GM12878 (cell line): ENCODE results near the gene SATB2. TPM values are rescaled to one million over a fixed set of nuclear protein-coding genes. Genes with fewer than 3 reads are reported as not detected.

Source experiments
- ATAC-seq: fragments of 200-7000 bp; cut with Tn5 transposase; 3 replicates; pipeline ENCODE4 v1.9.1; 2020; ENCODE audit warnings: mild to moderate bottlenecking, moderate library complexity
- BruUV-seq: library from RNA; stranded (reverse); fragments of 400-500 nt; replicated peaks from 2 replicates; lab custom pipeline; 2021; lab: Mats Ljungman, UMichigan
- CTCF ChIA-PET: fragments of 300-600 bp; sonication (Branson Sonifier 250); formaldehyde crosslinking; extraction: SDS; loops from one replicate; lab custom pipeline; 2021; ENCODE audit warnings: inconsistent platforms; lab: Yijun Ruan, JAX
- POLR2A ChIA-PET: fragments of 350-600 bp; formaldehyde crosslinking; extraction: SDS; loops from one replicate; lab custom pipeline; 2021; ENCODE audit warnings: inconsistent platforms; lab: Charles Lee
- RAD21 ChIA-PET: fragments of 300-600 bp; sonication (Branson Sonifier 250); formaldehyde crosslinking; loops from one replicate; lab custom pipeline; 2023; ENCODE audit warnings: antibody characterized with exemption; ENCODE audit not compliant: unreplicated experiment; lab: Charles Lee
- SMC1A ChIA-PET: fragments of 300-600 bp; sonication (Branson Sonifier 250); formaldehyde crosslinking; loops from one replicate; lab custom pipeline; 2023; ENCODE audit not compliant: unreplicated experiment, uncharacterized antibody; lab: Charles Lee
- DNase-seq: peaks from one replicate; pipeline ENCODE4 v3.0.0-alpha.2; 2011; ENCODE audit warnings: low read depth, low spot score
- FAIRE-seq: peaks from 3 replicates; lab custom pipeline; 2011; peaks lifted over from hg19 to GRCh38; lab: Jason Lieb, UNC
- H2AFZ ChIP-seq: 2 replicates; pipeline ENCODE4 v1.6.0; 2011; ENCODE audit warnings: low read depth, low read length, control low read depth; ENCODE audit not compliant: control insufficient read depth
- H3K27ac ChIP-seq: 2 replicates; pipeline ENCODE4 v1.5.1; 2011; ENCODE audit warnings: control low read depth; ENCODE audit not compliant: control insufficient read depth, insufficient read depth
- H3K27me3 ChIP-seq, 2 experiments: replicated peaks in 1 of 2; 2 replicates each; pipeline versions ENCODE4 v1.6.0 to v1.6.1; 2011; ENCODE audit warnings: low read length in 1 of 2; ENCODE audit not compliant: control insufficient read depth in 2 of 2, insufficient read depth in 2 of 2
- H3K36me3 ChIP-seq, 2 experiments: 2 replicates each; pipeline ENCODE4 v1.5.1; 2011; ENCODE audit warnings: low read length in 1 of 2; ENCODE audit not compliant: control insufficient read depth in 2 of 2, insufficient read depth in 2 of 2
- H3K4me1 ChIP-seq: 2 replicates; pipeline ENCODE4 v1.6.1; 2011; ENCODE audit warnings: mild to moderate bottlenecking, low read length, moderate library complexity, mixed read lengths; ENCODE audit not compliant: control insufficient read depth, insufficient read depth
- H3K4me2 ChIP-seq: 2 replicates; pipeline ENCODE4 v1.6.0; 2011; ENCODE audit warnings: control low read depth; ENCODE audit not compliant: control insufficient read depth, insufficient read depth
- H3K4me3 ChIP-seq: fragments of 200-600 bp; sonication (generic); 2 replicates; pipeline ENCODE4 v1.5.1; 2016
- H3K79me2 ChIP-seq: 2 replicates; pipeline ENCODE4 v1.6.0; 2011; ENCODE audit warnings: low read length; ENCODE audit not compliant: control insufficient read depth, insufficient read depth
- H3K9ac ChIP-seq: 2 replicates; pipeline ENCODE4 v1.8.0; 2011; ENCODE audit warnings: low read length, control low read depth, mixed read lengths; ENCODE audit not compliant: control insufficient read depth, insufficient read depth
- H3K9me3 ChIP-seq: replicated peaks from 3 replicates; pipeline ENCODE4 v1.5.1; 2011; ENCODE audit warnings: mild to moderate bottlenecking, low read length; ENCODE audit not compliant: control insufficient read depth, insufficient read depth
- H4K20me1 ChIP-seq: 2 replicates; pipeline ENCODE4 v1.6.0; 2011; ENCODE audit not compliant: control insufficient read depth, insufficient read depth
- EED ChIP-seq: sonication (generic); IDR thresholded peaks from 2 replicates; pipeline ENCODE4 v1.6.1; 2016; ENCODE audit warnings: antibody characterized with exemption, low read depth
- HDGF ChIP-seq: fragments of 450-650 bp; IDR thresholded peaks from 2 replicates; pipeline ENCODE4 v1.6.1; 2016; ENCODE audit warnings: antibody characterized with exemption
- NFXL1 ChIP-seq: fragments of 450-650 bp; IDR thresholded peaks from 2 replicates; pipeline ENCODE4 v1.6.1; 2017; ENCODE audit warnings: antibody characterized with exemption, mild to moderate bottlenecking, borderline replicate concordance
- SUPT20H ChIP-seq: IDR thresholded peaks from 2 replicates; pipeline ENCODE4 v1.6.1; 2011; ENCODE audit warnings: low read depth, mild to moderate bottlenecking, low read length, moderate library complexity, borderline replicate concordance; ENCODE audit not compliant: control insufficient read depth
- ZNF384 ChIP-seq: IDR thresholded peaks from 2 replicates; pipeline ENCODE4 v1.6.1; 2012; ENCODE audit warnings: low read depth, mild to moderate bottlenecking, low read length, improper control_type of control experiment, borderline replicate concordance
- WGBS: methylation state at CpG from one replicate; pipeline ENCODE4 v1.1.6; 2016; ENCODE audit warnings: low lambda C conversion rate; ENCODE audit not compliant: insufficient replicate concordance, insufficient coverage; ENCODE audit errors: missing lambda C conversion rate; 5-methylcytosine and 5-hydroxymethylcytosine counted together
- in situ Hi-C: fragments of 300-500 bp; cut with MboI; formaldehyde crosslinking; loops from 9 replicates; pipeline ENCODE4 v1.14.3; 2018; ENCODE audit warnings: mixed read lengths
- intact Hi-C: fragments of 100-400 bp; cut with micrococcal nuclease; formaldehyde crosslinking; loops from one replicate; pipeline ENCODE4 v1.14.2; 2022; ENCODE audit not compliant: unreplicated experiment
- polyA plus RNA-seq, 11 experiments: library from polyadenylated mRNA; depleted of rRNA in 4 of 11; unstranded in 6 of 11; stranded (reverse) in 5 of 11; fragments of >200 nt; fragmentation: Nextera tagmentation in 4 of 11; fragmentation: Illumina TruSeq in 1 of 11; extraction: Ambion mirVana in 4 of 11; extraction: Trizol in 1 of 11; gene quantifications; 1 replicate in 1 of 11; 2 replicates in 10 of 11; pipeline versions ENCODE4 v1.2.1 to v1.2.3, GENCODE V29; 2011 to 2016; ENCODE audit warnings: inconsistent platforms in 2 of 11, missing spikeins in 2 of 11, low read depth in 1 of 11
- total RNA-seq, 4 experiments: library from RNA; depleted of rRNA in 3 of 4; stranded (reverse); fragments of >200 nt in 3 of 4; fragmentation: Illumina TruSeq in 1 of 4; extraction: Trizol in 1 of 4; gene quantifications; 2 replicates each; pipeline versions ENCODE4 v1.2.1 to v1.2.3, GENCODE V29; 2013 to 2021
- TF ChIP-seq, protein P1 (sequence below): fragments of 450-650 bp; formaldehyde crosslinking; IDR thresholded peaks from 2 replicates; pipeline ENCODE4 v1.4.0; 2020; ENCODE audit warnings: mild to moderate bottlenecking, moderate library complexity

Gene SATB2
- total and polyA plus RNA-seq, 10 of the 15 experiments (the other 5 are each of a cell fraction or from before 2014, with no cell fraction given) = 0.03 to 0.56 (median 0.08) TPM; not detected in 3

DNA sequence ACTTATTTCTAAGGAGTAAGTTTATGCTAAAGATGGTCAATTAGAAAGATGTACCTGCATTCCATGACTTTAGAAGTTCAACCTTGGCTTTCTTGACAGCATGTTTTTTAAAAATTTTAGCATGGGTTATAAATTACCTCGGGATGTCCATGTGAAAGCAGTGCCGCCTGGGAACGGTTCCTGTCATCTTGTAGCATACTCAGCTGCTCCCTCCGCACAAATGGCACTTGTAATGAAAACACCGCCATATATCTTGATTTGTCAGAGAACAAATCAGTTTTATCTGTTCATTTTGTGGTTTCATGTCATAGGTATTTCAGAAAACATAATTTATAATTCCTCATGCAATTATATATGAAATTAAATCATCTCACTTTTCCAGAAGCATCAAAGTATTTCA is 38.3 kb downstream of the SATB2 start:
- Histone ChIP-seq H3K4me2 (no peak overlapping the region), H3K9ac (no peak overlapping the region), H3K27ac (no peak overlapping the region), H3K27me3 (no peaks in the 10 kb centered on the region; a peak in 1 of 4 replicates), H3K4me1 (no peaks in the 10 kb centered on the region), H3K36me3 (no peaks in the 10 kb centered on the region), H2AFZ (no peak overlapping the region), H3K79me2 (no peaks in the 10 kb centered on the region), H4K20me1 (no peaks in the 10 kb centered on the region), H3K9me3 (no peaks in the 10 kb centered on the region), H3K4me3 (no peak overlapping the region)
- in situ Hi-C loops = no loop called here
- ChIA-PET POLR2A (no interaction called here), RAD21 (no interaction called here), CTCF (no interaction called here), SMC1A (no interaction called here)
- no peak for TF ChIP-seq SUPT20H
- TF ChIP-seq, protein P1, sequence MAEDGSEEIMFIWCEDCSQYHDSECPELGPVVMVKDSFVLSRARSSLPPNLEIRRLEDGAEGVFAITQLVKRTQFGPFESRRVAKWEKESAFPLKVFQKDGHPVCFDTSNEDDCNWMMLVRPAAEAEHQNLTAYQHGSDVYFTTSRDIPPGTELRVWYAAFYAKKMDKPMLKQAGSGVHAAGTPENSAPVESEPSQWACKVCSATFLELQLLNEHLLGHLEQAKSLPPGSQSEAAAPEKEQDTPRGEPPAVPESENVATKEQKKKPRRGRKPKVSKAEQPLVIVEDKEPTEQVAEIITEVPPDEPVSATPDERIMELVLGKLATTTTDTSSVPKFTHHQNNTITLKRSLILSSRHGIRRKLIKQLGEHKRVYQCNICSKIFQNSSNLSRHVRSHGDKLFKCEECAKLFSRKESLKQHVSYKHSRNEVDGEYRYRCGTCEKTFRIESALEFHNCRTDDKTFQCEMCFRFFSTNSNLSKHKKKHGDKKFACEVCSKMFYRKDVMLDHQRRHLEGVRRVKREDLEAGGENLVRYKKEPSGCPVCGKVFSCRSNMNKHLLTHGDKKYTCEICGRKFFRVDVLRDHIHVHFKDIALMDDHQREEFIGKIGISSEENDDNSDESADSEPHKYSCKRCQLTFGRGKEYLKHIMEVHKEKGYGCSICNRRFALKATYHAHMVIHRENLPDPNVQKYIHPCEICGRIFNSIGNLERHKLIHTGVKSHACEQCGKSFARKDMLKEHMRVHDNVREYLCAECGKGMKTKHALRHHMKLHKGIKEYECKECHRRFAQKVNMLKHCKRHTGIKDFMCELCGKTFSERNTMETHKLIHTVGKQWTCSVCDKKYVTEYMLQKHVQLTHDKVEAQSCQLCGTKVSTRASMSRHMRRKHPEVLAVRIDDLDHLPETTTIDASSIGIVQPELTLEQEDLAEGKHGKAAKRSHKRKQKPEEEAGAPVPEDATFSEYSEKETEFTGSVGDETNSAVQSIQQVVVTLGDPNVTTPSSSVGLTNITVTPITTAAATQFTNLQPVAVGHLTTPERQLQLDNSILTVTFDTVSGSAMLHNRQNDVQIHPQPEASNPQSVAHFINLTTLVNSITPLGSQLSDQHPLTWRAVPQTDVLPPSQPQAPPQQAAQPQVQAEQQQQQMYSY (CRISPR knock-in tag) = no peak
- TF ChIP-seq HDGF = no peak
- no peak for TF ChIP-seq EED
- no peak for TF ChIP-seq NFXL1
- no peak for TF ChIP-seq ZNF384
- no TSS peak for BruUV-seq
- FAIRE-seq (no peak), DNase-seq (no peak), ATAC-seq (no peak)
- intact Hi-C loops = no loop called here
- 17% methylated on average over 5 of the region's 5 CpGs for WGBS
